ENCODE data around the gene HELZ. TPM values are rescaled to one million over a fixed set of nuclear protein-coding genes. Genes with fewer than 3 reads are reported as not detected.
"Not testable (repeated sequence)": the region's sequence is repeated elsewhere in the genome, so short reads cannot be mapped to it uniquely, and the experiment has no call there.

HELZ gene
- total RNA-seq, 2 experiments from 2014 or later, result 55.3 to 58.0 TPM

DNA sequence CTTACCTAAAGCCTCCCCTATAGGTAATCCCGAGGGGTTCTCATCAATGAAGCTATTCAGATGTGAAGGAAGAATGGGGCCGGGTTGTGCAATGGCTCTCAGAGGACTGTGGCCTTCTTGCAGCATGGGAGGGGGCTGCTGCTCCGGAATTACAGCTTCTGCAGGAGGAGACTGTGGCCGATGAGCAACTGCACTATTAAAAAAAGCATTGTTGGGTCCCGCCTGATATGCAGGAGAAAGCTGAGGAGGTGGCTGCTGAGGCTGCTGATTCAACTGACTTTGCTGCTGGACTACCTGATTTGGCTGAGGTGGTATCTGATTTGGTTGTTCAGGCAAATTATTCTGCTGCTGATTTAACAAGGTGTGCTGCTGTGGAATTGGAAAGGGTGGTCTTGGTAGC lies 135.9 kb downstream of the HELZ start:
- no peak overlapping the region for H3K27ac Mint-ChIP-seq

GRCh38 chr17:67107811-67108775 lies 136.9 kb downstream of the HELZ start:
- POLR2A ChIA-PET, result no interaction called here
- H3K9me3 Mint-ChIP-seq (ENCODE audit: low read depth), result no peaks in the 10 kb centered on the region
- peaks cover 57% of the 10 kb centered on the region for H3K36me3 Mint-ChIP-seq (ENCODE audit: low read depth)
- CTCF ChIA-PET, result interaction anchor here (0.7 to 1.0 kb wide), 2 partner anchors 26 to 125 kb away, joined by 3 read pairs; no protein-coding TSS in a partner anchor
- DNase-seq (no peak), ATAC-seq (no peak)
- no peak overlapping the region for H3K4me3 Mint-ChIP-seq
- H3K27ac Mint-ChIP-seq, result no peak overlapping the region
- H3K27me3 Mint-ChIP-seq, result no peaks in the 10 kb centered on the region
- intact Hi-C loops (cut with DNase I, micrococcal nuclease), result no loop called here
- H3K4me1 Mint-ChIP-seq, result peaks cover 16% of the 10 kb centered on the region

More for the DNA sequence above, 135.9 kb downstream of the HELZ start:
- ATAC-seq (no peak), DNase-seq (no peak)
- intact Hi-C loops (cut with DNase I, micrococcal nuclease), result no loop called here
- POLR2A ChIA-PET, result no interaction called here
- no peaks in the 10 kb centered on the region for H3K27me3 Mint-ChIP-seq
- CTCF ChIA-PET, result interaction anchor here (0.7 kb wide), 2 partner anchors 22 to 124 kb away, joined by 3 read pairs; no protein-coding TSS in a partner anchor
- no peaks in the 10 kb centered on the region for H3K9me3 Mint-ChIP-seq (ENCODE audit: low read depth)
- peaks cover 13% of the 10 kb centered on the region for H3K4me1 Mint-ChIP-seq
- H3K36me3 Mint-ChIP-seq (ENCODE audit: low read depth), result peaks cover 61% of the 10 kb centered on the region
- no peak overlapping the region for H3K4me3 Mint-ChIP-seq

- peaks cover 54% of the 10 kb centered on the region for H3K36me3 Mint-ChIP-seq (ENCODE audit: low read depth)
- ATAC-seq, result no peak
- H3K4me1 Mint-ChIP-seq, result peaks cover 21% of the 10 kb centered on the region
- POLR2A ChIA-PET, result no interaction called here
- CTCF ChIA-PET, result interaction anchor here (0.7 to 1.0 kb wide), 2 partner anchors 25 to 184 kb away, joined by 3 read pairs; no protein-coding TSS in a partner anchor
- H3K27ac Mint-ChIP-seq, result no peak overlapping the region
- H3K4me3 Mint-ChIP-seq, result no peak overlapping the region
- intact Hi-C loops (cut with DNase I, micrococcal nuclease), result no loop called here
- H3K27me3 Mint-ChIP-seq, result no peaks in the 10 kb centered on the region
- no peaks in the 10 kb centered on the region for H3K9me3 Mint-ChIP-seq (ENCODE audit: low read depth)
- DNase-seq, result no peak
Measured at GRCh38 chr17:67107171-67107570, 137.8 kb downstream of the HELZ start.

- intact Hi-C loops (cut with DNase I, micrococcal nuclease), result no loop called here
- Mint-ChIP-seq H3K4me3 (no peak overlapping the region), H3K27me3 (no peaks in the 10 kb centered on the region), H3K9me3 (ENCODE audit: low read depth) (no peaks in the 10 kb centered on the region), H3K36me3 (ENCODE audit: low read depth) (peaks cover 56% of the 10 kb centered on the region), H3K27ac (no peak overlapping the region), H3K4me1 (peaks cover 34% of the 10 kb centered on the region)
- ChIA-PET CTCF (interaction anchor here (1.2 to 1.5 kb wide), 2 partner anchors 13 to 22 kb away, joined by 3 to 5 read pairs; no protein-coding TSS in a partner anchor), POLR2A (no interaction called here)
- DNase-seq (no peak), ATAC-seq (peak; percentile 53)
Measured at GRCh38 chr17:67105213-67105612, 139.8 kb downstream of the HELZ start.

DNA sequence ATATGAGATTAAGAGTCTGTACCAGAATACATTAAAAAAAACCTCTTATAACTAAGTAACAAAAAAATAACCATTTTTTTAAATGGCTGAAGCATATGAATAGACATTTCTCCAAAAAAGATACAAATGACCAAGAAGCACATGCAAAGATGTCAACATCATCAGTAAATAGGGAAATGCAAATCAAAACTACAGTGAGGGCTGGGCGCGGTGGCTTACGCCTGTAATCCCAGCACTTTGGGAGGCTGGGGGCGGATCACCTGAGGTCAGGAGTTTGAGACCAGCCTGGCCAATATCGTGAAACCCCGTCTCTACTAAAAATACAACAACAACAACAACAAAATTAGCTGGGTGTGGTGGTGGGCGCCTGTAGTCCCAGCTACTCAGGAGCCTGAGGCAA lies 140.4 kb downstream of the HELZ start:
- POLR2A ChIA-PET; H3K27ac Mint-ChIP-seq; H3K27me3 Mint-ChIP-seq; intact Hi-C loops (cut with DNase I, micrococcal nuclease); ATAC-seq; H3K9me3 Mint-ChIP-seq (ENCODE audit: low read depth); DNase-seq; H3K4me3 Mint-ChIP-seq: not testable (repeated sequence)
- CTCF ChIA-PET, result interaction anchor here (0.7 to 1.5 kb wide), 3 partner anchors 13 to 722 kb away, joined by 3 to 5 read pairs (median 3); no protein-coding TSS in a partner anchor
- H3K4me1 Mint-ChIP-seq, result peaks cover 39% of the 10 kb centered on the region
- peaks cover 56% of the 10 kb centered on the region for H3K36me3 Mint-ChIP-seq (ENCODE audit: low read depth)

- H3K4me3 Mint-ChIP-seq, result no peak overlapping the region
- H3K27me3 Mint-ChIP-seq, result no peaks in the 10 kb centered on the region
- ATAC-seq, result no peak
- intact Hi-C loops (cut with DNase I, micrococcal nuclease), result no loop called here
- H3K27ac Mint-ChIP-seq, result peak overlapping the region; percentile 15
- ChIA-PET POLR2A (no interaction called here), CTCF (interaction anchor here (0.6 to 1.0 kb wide), 3 partner anchors 13 to 29 kb away, joined by 3 to 7 read pairs (median 3); no protein-coding TSS in a partner anchor)
- H3K36me3 Mint-ChIP-seq (ENCODE audit: low read depth), result peaks cover 35% of the 10 kb centered on the region
- no peak for DNase-seq
- H3K4me1 Mint-ChIP-seq, result peaks cover 59% of the 10 kb centered on the region
- H3K9me3 Mint-ChIP-seq (ENCODE audit: low read depth), result no peaks in the 10 kb centered on the region
Measured at GRCh38 chr17:67098006-67098405, 147.0 kb downstream of the HELZ start.

GRCh38 chr17:67096609-67097008 lies 148.4 kb downstream of the HELZ start:
- ChIA-PET POLR2A (interaction anchor here (0.6 kb wide), 1 partner anchor 18 kb away, joined by 3 read pairs; no protein-coding TSS in a partner anchor), CTCF (no interaction called here)
- peaks cover 51% of the 10 kb centered on the region for H3K4me1 Mint-ChIP-seq
- H3K27ac Mint-ChIP-seq, result no peak overlapping the region
- peaks cover 31% of the 10 kb centered on the region for H3K36me3 Mint-ChIP-seq (ENCODE audit: low read depth)
- intact Hi-C loops (cut with DNase I, micrococcal nuclease), result no loop called here
- no peak for ATAC-seq
- H3K9me3 Mint-ChIP-seq (ENCODE audit: low read depth), result no peaks in the 10 kb centered on the region
- no peak for DNase-seq
- H3K4me3 Mint-ChIP-seq, result no peak overlapping the region
- no peaks in the 10 kb centered on the region for H3K27me3 Mint-ChIP-seq

DNA sequence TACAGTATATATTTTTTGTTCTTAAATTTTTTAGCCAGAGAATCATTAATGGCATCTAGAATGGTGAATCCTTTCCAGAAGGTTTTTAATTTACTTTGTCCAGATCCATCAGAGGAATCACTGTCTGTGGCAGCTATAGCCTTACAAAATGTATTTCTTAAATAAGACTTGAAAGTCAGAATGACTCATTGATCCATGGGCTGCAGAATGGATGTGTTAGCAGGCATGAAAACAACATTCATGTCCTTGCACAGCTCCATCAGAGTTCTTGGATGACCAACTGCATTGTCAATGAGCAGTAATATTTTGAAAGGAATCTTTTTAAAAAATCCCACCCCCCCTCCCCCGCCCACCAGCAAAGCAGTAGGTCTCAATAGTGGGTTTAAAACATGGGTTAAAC lies 149.2 kb downstream of the HELZ start:
- ChIA-PET CTCF (no interaction called here), POLR2A (no interaction called here)
- ATAC-seq (no peak), DNase-seq (no peak)
- Mint-ChIP-seq H3K27ac (peak overlapping the region; percentile 2), H3K4me3 (no peak overlapping the region), H3K27me3 (no peaks in the 10 kb centered on the region), H3K9me3 (ENCODE audit: low read depth) (no peaks in the 10 kb centered on the region), H3K4me1 (peaks cover 46% of the 10 kb centered on the region), H3K36me3 (ENCODE audit: low read depth) (peaks cover 26% of the 10 kb centered on the region)
- intact Hi-C loops (cut with DNase I, micrococcal nuclease), result no loop called here

GRCh38 chr17:67095291-67095690 lies 149.7 kb downstream of the HELZ start:
- H3K9me3 Mint-ChIP-seq (ENCODE audit: low read depth); H3K27me3 Mint-ChIP-seq; CTCF ChIA-PET; H3K4me3 Mint-ChIP-seq; intact Hi-C loops (cut with DNase I, micrococcal nuclease); POLR2A ChIA-PET: not testable (repeated sequence)
- ATAC-seq (peak; percentile 36), DNase-seq (peak; percentile 23)
- Mint-ChIP-seq H3K4me1 (peaks cover 47% of the 10 kb centered on the region), H3K36me3 (ENCODE audit: low read depth) (peaks cover 27% of the 10 kb centered on the region), H3K27ac (peak overlapping the region; percentile 2)

- H3K9me3 Mint-ChIP-seq (ENCODE audit: low read depth), result no peaks in the 10 kb centered on the region
- H3K27me3 Mint-ChIP-seq, result no peaks in the 10 kb centered on the region
- H3K27ac Mint-ChIP-seq, result no peak overlapping the region
- no peak overlapping the region for H3K4me3 Mint-ChIP-seq
- CTCF ChIA-PET, result no interaction called here
- no peak for ATAC-seq
- POLR2A ChIA-PET, result no interaction called here
- H3K4me1 Mint-ChIP-seq, result peaks cover 45% of the 10 kb centered on the region
- H3K36me3 Mint-ChIP-seq (ENCODE audit: low read depth), result peaks cover 30% of the 10 kb centered on the region
- intact Hi-C loops (cut with DNase I, micrococcal nuclease), result no loop called here
- DNase-seq, result no peak
Measured at GRCh38 chr17:67093348-67093747, 151.6 kb downstream of the HELZ start.

GRCh38 chr17:67092710-67093109 lies 152.3 kb downstream of the HELZ start:
- H3K36me3 Mint-ChIP-seq (ENCODE audit: low read depth), result peaks cover 26% of the 10 kb centered on the region
- H3K27me3 Mint-ChIP-seq; H3K4me3 Mint-ChIP-seq; POLR2A ChIA-PET; H3K9me3 Mint-ChIP-seq (ENCODE audit: low read depth); H3K27ac Mint-ChIP-seq; ATAC-seq; intact Hi-C loops (cut with DNase I, micrococcal nuclease); DNase-seq: not testable (repeated sequence)
- CTCF ChIA-PET, result interaction anchor here (0.5 kb wide), 1 partner anchor 1485 kb away, joined by 4 read pairs; no protein-coding TSS in a partner anchor
- H3K4me1 Mint-ChIP-seq, result peaks cover 40% of the 10 kb centered on the region

- POLR2A ChIA-PET, result no interaction called here
- Mint-ChIP-seq H3K9me3 (ENCODE audit: low read depth) (no peaks in the 10 kb centered on the region), H3K4me3 (no peak overlapping the region), H3K36me3 (ENCODE audit: low read depth) (peaks cover 26% of the 10 kb centered on the region), H3K27ac (no peak overlapping the region), H3K4me1 (peaks cover 37% of the 10 kb centered on the region), H3K27me3 (no peaks in the 10 kb centered on the region)
- intact Hi-C loops (cut with DNase I, micrococcal nuclease), result no loop called here
- no peak for ATAC-seq
- no peak for DNase-seq
- CTCF ChIA-PET, result interaction anchor here (0.5 kb wide), 1 partner anchor 1485 kb away, joined by 4 read pairs; no protein-coding TSS in a partner anchor
Measured at GRCh38 chr17:67092291-67092690, 152.7 kb downstream of the HELZ start.

Data from activated CD4-positive, alpha-beta T cell treated with anti-CD3 and anti-CD28 coated beads for 36 hours (primary cell).